ENCODE data around the gene MRAP. TPM values are rescaled to one million over a fixed set of nuclear protein-coding genes. Genes with fewer than 3 reads are reported as not detected.

Gene MRAP
- total and polyA plus RNA-seq, 8 donors: 0.30 to 0.55 TPM; not detected in 6

GRCh38 chr21:32278518-32279376 is 19.9 kb upstream of the MRAP start, which contains the start of gene MIS18A:
Gene MIS18A (minus strand): TSS chr21:32279049. CDS start chr21:32279014, 35 bp downstream.
- Histone ChIP-seq H3K4me3 (peak within 1 kb of the TSS; percentile 87 to 99 (median 94)), H3K27ac (peak within 1 kb of the TSS; percentile 49 to 79 (median 73)), H3K36me3 (peaks cover 0 to 9% (median 6%) of the 10 kb centered on the region in 4 donors), H3K4me1 (peaks cover 5 to 25% (median 21%) of the 10 kb centered on the region in 4 donors), H3K9me3 (no peaks in the 10 kb centered on the region), H3K27me3 (no peaks in the 10 kb centered on the region)
- DNase-seq: peak; percentile 98
- intact Hi-C loops (cut with DNase I; ENCODE audit: low total_unique reads): no loop called here
- 0 to 1% (median 0%) methylated on average over 33 to 69 of the region's 69 CpGs for WGBS, 5 donors
- TF ChIP-seq EP300 (IDR thresholded peaks at IDR 0.05) (no peak), POLR2A (IDR thresholded peaks at IDR 0.05) (no peak), POLR2AphosphoS5 (IDR thresholded peaks at IDR 0.05) (peak; percentile 70 to 90 (median 75))
- TF ChIP-seq, protein P1, sequence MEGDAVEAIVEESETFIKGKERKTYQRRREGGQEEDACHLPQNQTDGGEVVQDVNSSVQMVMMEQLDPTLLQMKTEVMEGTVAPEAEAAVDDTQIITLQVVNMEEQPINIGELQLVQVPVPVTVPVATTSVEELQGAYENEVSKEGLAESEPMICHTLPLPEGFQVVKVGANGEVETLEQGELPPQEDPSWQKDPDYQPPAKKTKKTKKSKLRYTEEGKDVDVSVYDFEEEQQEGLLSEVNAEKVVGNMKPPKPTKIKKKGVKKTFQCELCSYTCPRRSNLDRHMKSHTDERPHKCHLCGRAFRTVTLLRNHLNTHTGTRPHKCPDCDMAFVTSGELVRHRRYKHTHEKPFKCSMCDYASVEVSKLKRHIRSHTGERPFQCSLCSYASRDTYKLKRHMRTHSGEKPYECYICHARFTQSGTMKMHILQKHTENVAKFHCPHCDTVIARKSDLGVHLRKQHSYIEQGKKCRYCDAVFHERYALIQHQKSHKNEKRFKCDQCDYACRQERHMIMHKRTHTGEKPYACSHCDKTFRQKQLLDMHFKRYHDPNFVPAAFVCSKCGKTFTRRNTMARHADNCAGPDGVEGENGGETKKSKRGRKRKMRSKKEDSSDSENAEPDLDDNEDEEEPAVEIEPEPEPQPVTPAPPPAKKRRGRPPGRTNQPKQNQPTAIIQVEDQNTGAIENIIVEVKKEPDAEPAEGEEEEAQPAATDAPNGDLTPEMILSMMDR (IDR thresholded peaks at IDR 0.05): peak in 1 of 7 experiments; percentile 40

DNA sequence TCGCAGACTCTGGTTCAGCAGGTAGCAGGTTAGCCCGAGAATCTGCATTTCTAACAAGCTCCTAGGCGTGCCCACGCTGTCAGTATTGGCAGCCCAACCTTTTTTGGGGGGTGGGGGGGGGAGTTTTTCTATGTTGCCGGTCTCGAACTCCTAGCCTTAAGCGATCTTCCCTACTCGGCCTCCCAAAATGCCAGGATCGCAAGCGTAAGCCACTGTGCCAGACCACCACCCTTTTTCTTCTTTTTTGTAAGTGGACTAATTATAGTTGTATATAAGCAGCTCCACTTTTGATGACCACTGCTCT is 19.3 kb upstream of the MRAP start:
- intact Hi-C loops (cut with DNase I; ENCODE audit: low total_unique reads): no loop called here
- Histone ChIP-seq H3K27me3 (no peaks in the 10 kb centered on the region), H3K4me3 (peak overlapping the region; percentile 87 to 99 (median 94)), H3K27ac (peak overlapping the region; percentile 5 to 79 (median 73)), H3K4me1 (peaks cover 5 to 25% (median 21%) of the 10 kb centered on the region in 4 donors), H3K9me3 (no peaks in the 10 kb centered on the region), H3K36me3 (peaks cover 0 to 7% (median 3%) of the 10 kb centered on the region in 4 donors)
- DNase-seq: no peak
- TF ChIP-seq POLR2AphosphoS5 (IDR thresholded peaks at IDR 0.05) (no peak), POLR2A (IDR thresholded peaks at IDR 0.05) (no peak)
- WGBS, 5 donors: 3 to 8% (median 6%) methylated on average over 10 of the region's 10 CpGs

GRCh38 chr21:32281531-32281930 is 17.1 kb upstream of the MRAP start:
- intact Hi-C loops (cut with DNase I; ENCODE audit: low total_unique reads): no loop called here
- 90 to 94% (median 91%) methylated on average over 7 of the region's 7 CpGs for WGBS, 5 donors
- no peaks in the 10 kb centered on the region for H3K27me3 ChIP-seq
- H3K4me1 ChIP-seq: peaks cover 5 to 25% (median 21%) of the 10 kb centered on the region in 4 donors
- no peaks in the 10 kb centered on the region for H3K9me3 ChIP-seq
- DNase-seq: no peak
- H3K4me3 ChIP-seq: no peak overlapping the region
- H3K36me3 ChIP-seq: peaks cover 0 to 7% (median 3%) of the 10 kb centered on the region in 4 donors
- no peak for TF ChIP-seq EP300 (IDR thresholded peaks at IDR 0.05)
- H3K27ac ChIP-seq: no peak overlapping the region

DNA sequence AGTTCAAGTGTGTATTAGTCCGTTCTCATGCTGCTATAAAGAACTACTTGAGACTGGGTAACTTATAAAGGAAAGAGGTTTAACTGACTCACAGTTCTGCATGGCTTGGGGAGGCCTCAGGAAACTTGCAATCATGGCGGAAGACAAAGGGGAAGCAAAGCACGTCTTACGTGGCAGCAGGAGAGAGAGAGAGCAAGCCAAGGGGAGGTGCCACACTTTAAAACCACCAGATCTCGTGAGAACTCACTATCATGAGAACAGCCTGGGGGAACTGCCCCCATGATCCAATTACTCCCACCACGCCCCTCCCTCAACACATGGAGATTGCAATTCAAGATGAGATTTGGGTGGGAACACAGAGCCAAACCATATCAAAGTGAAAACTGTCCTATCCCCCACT is 15.7 kb upstream of the MRAP start:
- Histone ChIP-seq H3K9me3 (no peaks in the 10 kb centered on the region), H3K27ac (no peak overlapping the region), H3K4me1 (peaks cover 5 to 19% (median 16%) of the 10 kb centered on the region in 4 donors), H3K4me3 (no peak overlapping the region), H3K36me3 (peaks cover 0 to 7% (median 3%) of the 10 kb centered on the region in 4 donors), H3K27me3 (no peaks in the 10 kb centered on the region)
- no peak for DNase-seq
- intact Hi-C loops (cut with DNase I; ENCODE audit: low total_unique reads): no loop called here
- 77 to 86% (median 81%) methylated on average over 6 of the region's 6 CpGs for WGBS, 5 donors
- TF ChIP-seq POLR2AphosphoS5 (IDR thresholded peaks at IDR 0.05) (no peak), POLR2A (IDR thresholded peaks at IDR 0.05) (no peak), EP300 (IDR thresholded peaks at IDR 0.05) (no peak)
- TF ChIP-seq, protein P1 (IDR thresholded peaks at IDR 0.05): no peak

GRCh38 chr21:32285476-32285875 is 13.2 kb upstream of the MRAP start:
- 92 to 98% (median 96%) methylated on average over 4 of the region's 4 CpGs for WGBS, 5 donors
- Histone ChIP-seq H3K4me1 (no peaks in the 10 kb centered on the region), H3K4me3 (no peak overlapping the region), H3K9me3 (no peaks in the 10 kb centered on the region), H3K27ac (no peak overlapping the region), H3K36me3 (peaks cover 0 to 7% (median 3%) of the 10 kb centered on the region in 4 donors), H3K27me3 (no peaks in the 10 kb centered on the region)
- intact Hi-C loops (cut with DNase I; ENCODE audit: low total_unique reads): no loop called here
- TF ChIP-seq POLR2A (IDR thresholded peaks at IDR 0.05) (no peak), EP300 (IDR thresholded peaks at IDR 0.05) (no peak), POLR2AphosphoS5 (IDR thresholded peaks at IDR 0.05) (no peak)
- TF ChIP-seq, protein P1 (IDR thresholded peaks at IDR 0.05): no peak
- DNase-seq: no peak

Measured in stomach (tissue), 9 donors.